Measurements from ENCODE around the gene PFDN2. TPM values are rescaled to one million over a fixed set of nuclear protein-coding genes. Genes with fewer than 3 reads are reported as not detected.
A peak's percentile ranks its signal among the peaks of the same experiment; 100 is the strongest.

PFDN2 gene
- total and polyA plus RNA-seq, 2 experiments from 2014 or later, result 45.6 to 352 TPM

DNA sequence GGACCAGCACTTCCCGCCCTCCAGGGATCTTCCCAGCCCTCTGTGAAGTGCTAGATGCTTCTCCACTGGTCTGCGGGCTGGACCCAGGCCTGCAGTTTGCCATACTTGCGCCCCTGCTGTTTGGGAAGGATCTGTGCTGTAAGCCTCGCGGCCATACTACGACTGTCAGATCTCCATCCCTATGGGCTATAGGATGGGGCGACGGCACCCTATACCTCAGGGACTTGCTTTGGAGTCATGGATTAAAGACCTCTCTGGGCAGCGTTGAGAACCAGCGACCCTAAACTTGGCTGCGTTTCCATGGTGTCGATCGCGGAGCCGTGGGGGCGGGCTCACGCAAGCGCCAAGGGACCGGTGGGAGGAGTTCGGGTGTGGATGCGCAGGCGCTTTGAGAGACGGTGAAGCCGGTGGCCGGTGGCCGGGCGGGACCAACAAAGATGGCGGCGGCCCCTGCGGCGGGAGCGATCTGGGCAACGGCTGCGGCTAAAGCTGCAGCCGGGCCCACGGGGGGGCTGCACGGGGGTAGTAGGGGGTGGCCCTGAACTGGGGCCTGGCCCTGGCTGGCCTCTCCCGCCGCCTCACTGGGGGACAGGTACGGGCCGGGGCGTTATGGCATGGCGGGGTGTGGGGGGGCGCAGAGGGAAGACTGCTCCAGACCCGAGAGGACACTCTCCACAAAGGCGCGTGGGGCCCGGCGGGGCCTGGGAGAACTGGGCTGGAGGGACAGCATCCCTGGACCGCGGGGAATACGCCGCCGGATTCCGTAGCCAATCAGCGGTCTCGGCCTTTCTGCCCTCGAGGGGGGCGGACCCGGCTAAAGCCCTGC is 41.5 kb upstream of the PFDN2 start, which contains the start of gene USP21:
TSS of gene USP21 (plus strand) at position 414 of the 826 bp plus-strand sequence. CDS start 1,141 bp downstream, outside the sequence.
- Histone ChIP-seq H3K4me1 (ENCODE audit: insufficient read depth) (peaks cover 9% of the 10 kb centered on the region; the same call in 1 of the 2 replicates), H3K9me2 (ENCODE audit: insufficient read depth) (no peaks in the 10 kb centered on the region), H4K20me1 (replicated peaks; ENCODE audit: insufficient read depth) (no peaks in the 10 kb centered on the region), H3K36me3 (ENCODE audit: insufficient read depth) (no peaks in the 10 kb centered on the region; the same call in none of the 2 replicates), H3K27ac (ENCODE audit: low read depth) (peak within 1 kb of the TSS; percentile 43), H3K79me2 (replicated peaks; ENCODE audit: insufficient read depth) (peaks cover 14% of the 10 kb centered on the region; the same call in 1 of the 2 replicates), H2AFZ (peak within 1 kb of the TSS; percentile 93), H3K4me3 (peak within 1 kb of the TSS; percentile 85), H3F3A (replicated peaks; ENCODE audit: low read depth) (peaks cover 27% of the 10 kb centered on the region), H3K4me2 (peak within 1 kb of the TSS; percentile 96), H3K27me3 (ENCODE audit: insufficient read depth) (no peaks in the 10 kb centered on the region)
- no peaks in the 10 kb centered on the region for H3K9me3 Mint-ChIP-seq
- H3K27ac Mint-ChIP-seq, result peak within 1 kb of the TSS; percentile 76
- TF ChIP-seq, protein P1, sequence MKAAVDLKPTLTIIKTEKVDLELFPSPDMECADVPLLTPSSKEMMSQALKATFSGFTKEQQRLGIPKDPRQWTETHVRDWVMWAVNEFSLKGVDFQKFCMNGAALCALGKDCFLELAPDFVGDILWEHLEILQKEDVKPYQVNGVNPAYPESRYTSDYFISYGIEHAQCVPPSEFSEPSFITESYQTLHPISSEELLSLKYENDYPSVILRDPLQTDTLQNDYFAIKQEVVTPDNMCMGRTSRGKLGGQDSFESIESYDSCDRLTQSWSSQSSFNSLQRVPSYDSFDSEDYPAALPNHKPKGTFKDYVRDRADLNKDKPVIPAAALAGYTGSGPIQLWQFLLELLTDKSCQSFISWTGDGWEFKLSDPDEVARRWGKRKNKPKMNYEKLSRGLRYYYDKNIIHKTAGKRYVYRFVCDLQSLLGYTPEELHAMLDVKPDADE (IDR thresholded peaks at IDR 0.05), result peak; percentile 60; the same call in 1 of the 2 replicates
- TF ChIP-seq, protein P2, sequence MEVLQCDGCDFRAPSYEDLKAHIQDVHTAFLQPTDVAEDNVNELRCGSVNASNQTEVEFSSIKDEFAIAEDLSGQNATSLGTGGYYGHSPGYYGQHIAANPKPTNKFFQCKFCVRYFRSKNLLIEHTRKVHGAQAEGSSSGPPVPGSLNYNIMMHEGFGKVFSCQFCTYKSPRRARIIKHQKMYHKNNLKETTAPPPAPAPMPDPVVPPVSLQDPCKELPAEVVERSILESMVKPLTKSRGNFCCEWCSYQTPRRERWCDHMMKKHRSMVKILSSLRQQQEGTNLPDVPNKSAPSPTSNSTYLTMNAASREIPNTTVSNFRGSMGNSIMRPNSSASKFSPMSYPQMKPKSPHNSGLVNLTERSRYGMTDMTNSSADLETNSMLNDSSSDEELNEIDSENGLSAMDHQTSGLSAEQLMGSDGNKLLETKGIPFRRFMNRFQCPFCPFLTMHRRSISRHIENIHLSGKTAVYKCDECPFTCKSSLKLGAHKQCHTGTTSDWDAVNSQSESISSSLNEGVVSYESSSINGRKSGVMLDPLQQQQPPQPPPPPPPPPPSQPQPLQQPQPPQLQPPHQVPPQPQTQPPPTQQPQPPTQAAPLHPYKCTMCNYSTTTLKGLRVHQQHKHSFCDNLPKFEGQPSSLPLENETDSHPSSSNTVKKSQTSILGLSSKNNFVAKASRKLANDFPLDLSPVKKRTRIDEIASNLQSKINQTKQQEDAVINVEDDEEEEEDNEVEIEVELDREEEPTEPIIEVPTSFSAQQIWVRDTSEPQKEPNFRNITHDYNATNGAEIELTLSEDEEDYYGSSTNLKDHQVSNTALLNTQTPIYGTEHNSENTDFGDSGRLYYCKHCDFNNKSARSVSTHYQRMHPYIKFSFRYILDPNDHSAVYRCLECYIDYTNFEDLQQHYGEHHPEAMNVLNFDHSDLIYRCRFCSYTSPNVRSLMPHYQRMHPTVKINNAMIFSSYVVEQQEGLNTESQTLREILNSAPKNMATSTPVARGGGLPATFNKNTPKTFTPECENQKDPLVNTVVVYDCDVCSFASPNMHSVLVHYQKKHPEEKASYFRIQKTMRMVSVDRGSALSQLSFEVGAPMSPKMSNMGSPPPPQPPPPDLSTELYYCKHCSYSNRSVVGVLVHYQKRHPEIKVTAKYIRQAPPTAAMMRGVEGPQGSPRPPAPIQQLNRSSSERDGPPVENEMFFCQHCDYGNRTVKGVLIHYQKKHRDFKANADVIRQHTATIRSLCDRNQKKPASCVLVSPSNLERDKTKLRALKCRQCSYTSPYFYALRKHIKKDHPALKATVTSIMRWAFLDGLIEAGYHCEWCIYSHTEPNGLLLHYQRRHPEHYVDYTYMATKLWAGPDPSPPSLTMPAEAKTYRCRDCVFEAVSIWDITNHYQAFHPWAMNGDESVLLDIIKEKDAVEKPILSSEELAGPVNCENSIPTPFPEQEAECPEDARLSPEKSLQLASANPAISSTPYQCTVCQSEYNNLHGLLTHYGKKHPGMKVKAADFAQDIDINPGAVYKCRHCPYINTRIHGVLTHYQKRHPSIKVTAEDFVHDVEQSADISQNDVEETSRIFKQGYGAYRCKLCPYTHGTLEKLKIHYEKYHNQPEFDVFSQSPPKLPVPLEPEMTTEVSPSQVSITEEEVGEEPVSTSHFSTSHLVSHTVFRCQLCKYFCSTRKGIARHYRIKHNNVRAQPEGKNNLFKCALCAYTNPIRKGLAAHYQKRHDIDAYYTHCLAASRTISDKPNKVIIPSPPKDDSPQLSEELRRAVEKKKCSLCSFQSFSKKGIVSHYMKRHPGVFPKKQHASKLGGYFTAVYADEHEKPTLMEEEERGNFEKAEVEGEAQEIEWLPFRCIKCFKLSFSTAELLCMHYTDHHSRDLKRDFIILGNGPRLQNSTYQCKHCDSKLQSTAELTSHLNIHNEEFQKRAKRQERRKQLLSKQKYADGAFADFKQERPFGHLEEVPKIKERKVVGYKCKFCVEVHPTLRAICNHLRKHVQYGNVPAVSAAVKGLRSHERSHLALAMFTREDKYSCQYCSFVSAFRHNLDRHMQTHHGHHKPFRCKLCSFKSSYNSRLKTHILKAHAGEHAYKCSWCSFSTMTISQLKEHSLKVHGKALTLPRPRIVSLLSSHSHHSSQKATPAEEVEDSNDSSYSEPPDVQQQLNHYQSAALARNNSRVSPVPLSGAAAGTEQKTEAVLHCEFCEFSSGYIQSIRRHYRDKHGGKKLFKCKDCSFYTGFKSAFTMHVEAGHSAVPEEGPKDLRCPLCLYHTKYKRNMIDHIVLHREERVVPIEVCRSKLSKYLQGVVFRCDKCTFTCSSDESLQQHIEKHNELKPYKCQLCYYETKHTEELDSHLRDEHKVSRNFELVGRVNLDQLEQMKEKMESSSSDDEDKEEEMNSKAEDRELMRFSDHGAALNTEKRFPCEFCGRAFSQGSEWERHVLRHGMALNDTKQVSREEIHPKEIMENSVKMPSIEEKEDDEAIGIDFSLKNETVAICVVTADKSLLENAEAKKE (CRISPR knock-in tag; IDR thresholded peaks at IDR 0.05), result no peak
- TF ChIP-seq JUNB (IDR thresholded peaks at IDR 0.05; ENCODE audit: unreplicated experiment) (no peak), ZNF114 (CRISPR knock-in tag; IDR thresholded peaks at IDR 0.05) (no peak), POLR2AphosphoS5 (IDR thresholded peaks at IDR 0.05; ENCODE audit: low read depth) (peak; percentile 80), CREB1 (CRISPR knock-in tag; IDR thresholded peaks at IDR 0.05; ENCODE audit: low read depth) (no peak), ZNF331 (CRISPR knock-in tag; IDR thresholded peaks at IDR 0.05; ENCODE audit: low read depth) (no peak), EZH2phosphoT487 (IDR thresholded peaks at IDR 0.05; ENCODE audit: unreplicated experiment) (no peak), EZH2 (IDR thresholded peaks at IDR 0.05; ENCODE audit: low read depth, unreplicated experiment) (no peak), STAT1 (IDR thresholded peaks at IDR 0.05; ENCODE audit: unreplicated experiment) (no peak), NANOG (IDR thresholded peaks at IDR 0.05; ENCODE audit: borderline replicate concordance) (no peak)
- TF ChIP-seq, protein P3, sequence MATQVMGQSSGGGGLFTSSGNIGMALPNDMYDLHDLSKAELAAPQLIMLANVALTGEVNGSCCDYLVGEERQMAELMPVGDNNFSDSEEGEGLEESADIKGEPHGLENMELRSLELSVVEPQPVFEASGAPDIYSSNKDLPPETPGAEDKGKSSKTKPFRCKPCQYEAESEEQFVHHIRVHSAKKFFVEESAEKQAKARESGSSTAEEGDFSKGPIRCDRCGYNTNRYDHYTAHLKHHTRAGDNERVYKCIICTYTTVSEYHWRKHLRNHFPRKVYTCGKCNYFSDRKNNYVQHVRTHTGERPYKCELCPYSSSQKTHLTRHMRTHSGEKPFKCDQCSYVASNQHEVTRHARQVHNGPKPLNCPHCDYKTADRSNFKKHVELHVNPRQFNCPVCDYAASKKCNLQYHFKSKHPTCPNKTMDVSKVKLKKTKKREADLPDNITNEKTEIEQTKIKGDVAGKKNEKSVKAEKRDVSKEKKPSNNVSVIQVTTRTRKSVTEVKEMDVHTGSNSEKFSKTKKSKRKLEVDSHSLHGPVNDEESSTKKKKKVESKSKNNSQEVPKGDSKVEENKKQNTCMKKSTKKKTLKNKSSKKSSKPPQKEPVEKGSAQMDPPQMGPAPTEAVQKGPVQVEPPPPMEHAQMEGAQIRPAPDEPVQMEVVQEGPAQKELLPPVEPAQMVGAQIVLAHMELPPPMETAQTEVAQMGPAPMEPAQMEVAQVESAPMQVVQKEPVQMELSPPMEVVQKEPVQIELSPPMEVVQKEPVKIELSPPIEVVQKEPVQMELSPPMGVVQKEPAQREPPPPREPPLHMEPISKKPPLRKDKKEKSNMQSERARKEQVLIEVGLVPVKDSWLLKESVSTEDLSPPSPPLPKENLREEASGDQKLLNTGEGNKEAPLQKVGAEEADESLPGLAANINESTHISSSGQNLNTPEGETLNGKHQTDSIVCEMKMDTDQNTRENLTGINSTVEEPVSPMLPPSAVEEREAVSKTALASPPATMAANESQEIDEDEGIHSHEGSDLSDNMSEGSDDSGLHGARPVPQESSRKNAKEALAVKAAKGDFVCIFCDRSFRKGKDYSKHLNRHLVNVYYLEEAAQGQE (IDR thresholded peaks at IDR 0.05; ENCODE audit: unreplicated experiment), result no peak
- TF ChIP-seq, protein P4, sequence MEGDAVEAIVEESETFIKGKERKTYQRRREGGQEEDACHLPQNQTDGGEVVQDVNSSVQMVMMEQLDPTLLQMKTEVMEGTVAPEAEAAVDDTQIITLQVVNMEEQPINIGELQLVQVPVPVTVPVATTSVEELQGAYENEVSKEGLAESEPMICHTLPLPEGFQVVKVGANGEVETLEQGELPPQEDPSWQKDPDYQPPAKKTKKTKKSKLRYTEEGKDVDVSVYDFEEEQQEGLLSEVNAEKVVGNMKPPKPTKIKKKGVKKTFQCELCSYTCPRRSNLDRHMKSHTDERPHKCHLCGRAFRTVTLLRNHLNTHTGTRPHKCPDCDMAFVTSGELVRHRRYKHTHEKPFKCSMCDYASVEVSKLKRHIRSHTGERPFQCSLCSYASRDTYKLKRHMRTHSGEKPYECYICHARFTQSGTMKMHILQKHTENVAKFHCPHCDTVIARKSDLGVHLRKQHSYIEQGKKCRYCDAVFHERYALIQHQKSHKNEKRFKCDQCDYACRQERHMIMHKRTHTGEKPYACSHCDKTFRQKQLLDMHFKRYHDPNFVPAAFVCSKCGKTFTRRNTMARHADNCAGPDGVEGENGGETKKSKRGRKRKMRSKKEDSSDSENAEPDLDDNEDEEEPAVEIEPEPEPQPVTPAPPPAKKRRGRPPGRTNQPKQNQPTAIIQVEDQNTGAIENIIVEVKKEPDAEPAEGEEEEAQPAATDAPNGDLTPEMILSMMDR (conservative IDR thresholded peaks at IDR 0.05; ENCODE audit: low read depth in 2 of 2), result peak in 1 of 2 experiments; percentile 18; a peak in 1 of 4 replicates
- H3K36me3 Mint-ChIP-seq (ENCODE audit: low read depth), result peaks cover 42% of the 10 kb centered on the region
- peaks cover 14% of the 10 kb centered on the region for H3K27me3 Mint-ChIP-seq (ENCODE audit: insufficient read depth, low read depth, poor library complexity)
- peak within 1 kb of the TSS; percentile 84 for H3K4me3 Mint-ChIP-seq
- DNase-seq (ENCODE audit: low spot score) (peak; percentile 98), ATAC-seq (peak; percentile 88)
- peaks cover 25% of the 10 kb centered on the region for H3K4me1 Mint-ChIP-seq
